ENCODE data around the gene STBD1.
"Not testable (repeated sequence)": the region's sequence is repeated elsewhere in the genome, so short reads cannot be mapped to it uniquely, and the experiment has no call there.

STBD1 gene

DNA sequence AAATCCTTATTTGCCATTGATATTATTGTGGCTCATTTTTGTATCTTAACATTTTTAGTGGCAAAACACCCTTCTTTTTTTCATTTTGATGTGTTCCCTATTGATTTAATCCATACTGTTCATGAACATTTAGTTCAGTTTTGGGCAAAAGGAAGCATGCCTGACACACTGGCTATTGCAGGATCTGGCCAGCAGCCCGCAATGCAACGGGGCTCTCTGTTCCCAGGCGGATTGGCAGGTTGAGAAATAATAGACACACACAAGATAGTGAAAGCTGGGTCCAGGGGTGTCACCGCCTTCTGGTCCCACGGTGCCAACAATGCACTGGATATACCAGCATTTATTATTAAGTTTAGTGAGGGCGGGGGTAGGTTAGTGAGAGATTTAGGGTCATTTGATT is 24.9 kb upstream of the STBD1 start:
- in situ Hi-C loops (cut with HindIII; ENCODE audit: low pct_ligation_motif_present, low pct_unique_long_range_greater_than_20kb, low sequenced_read_pairs); DNase-seq: not testable (repeated sequence)

DNA sequence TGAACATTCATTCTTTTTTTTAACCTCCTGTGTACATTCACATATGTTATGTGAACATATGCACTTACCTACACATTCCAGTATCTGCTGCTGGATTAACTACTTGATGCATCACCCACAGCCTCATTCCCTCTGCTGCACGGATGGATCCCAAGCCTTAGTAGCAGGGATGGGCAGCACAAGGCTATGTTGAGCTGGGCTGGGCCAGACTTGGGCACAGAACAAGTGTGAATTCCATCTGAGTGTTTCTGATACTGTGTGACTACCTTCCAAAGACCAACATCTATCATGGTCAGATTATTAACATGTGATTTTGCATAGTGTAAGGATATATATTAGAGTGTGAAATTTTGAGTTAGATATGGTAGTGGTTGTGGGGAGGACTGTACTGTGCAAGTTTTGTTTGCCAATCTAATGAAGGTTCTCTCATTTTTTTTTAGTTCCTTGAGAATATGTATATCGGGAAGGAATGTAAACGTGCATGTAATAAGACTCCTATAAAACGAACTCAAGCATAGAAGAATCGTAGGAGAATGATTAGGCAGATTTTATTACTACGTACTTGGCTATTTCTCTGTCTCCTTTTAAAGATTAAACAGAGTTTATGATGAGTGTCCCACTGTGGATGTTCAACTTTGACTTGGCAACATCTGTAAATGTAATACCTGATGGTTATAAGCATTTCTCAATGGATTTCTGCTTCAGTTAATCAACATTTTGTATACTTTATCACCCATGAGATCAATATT is 23.4 kb upstream of the STBD1 start:
- no peak for DNase-seq
- in situ Hi-C loops (cut with HindIII; ENCODE audit: low pct_ligation_motif_present, low pct_unique_long_range_greater_than_20kb, low sequenced_read_pairs): no loop called here

DNA sequence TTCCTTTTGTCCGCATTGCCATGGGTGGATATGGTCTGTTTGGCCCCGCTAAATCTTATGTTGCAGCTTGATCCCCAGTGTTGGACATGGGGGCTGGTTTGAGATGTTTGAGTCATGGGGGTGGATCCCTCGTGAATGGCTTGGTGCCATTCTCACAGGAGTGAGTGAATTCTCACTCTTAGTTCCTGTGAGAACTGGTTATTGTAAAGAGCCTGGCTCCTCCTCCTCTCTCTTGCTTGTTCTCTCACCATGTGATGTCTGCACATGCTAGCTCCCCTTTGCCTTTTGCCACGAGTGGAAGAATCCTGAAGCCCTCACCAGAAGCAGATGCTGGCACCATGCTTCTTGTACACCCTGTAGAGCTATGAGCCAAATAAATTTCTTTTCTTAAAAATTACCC is 22.6 kb upstream of the STBD1 start:
- in situ Hi-C loops (cut with HindIII; ENCODE audit: low pct_ligation_motif_present, low pct_unique_long_range_greater_than_20kb, low sequenced_read_pairs): no loop called here
- DNase-seq: no peak

DNA sequence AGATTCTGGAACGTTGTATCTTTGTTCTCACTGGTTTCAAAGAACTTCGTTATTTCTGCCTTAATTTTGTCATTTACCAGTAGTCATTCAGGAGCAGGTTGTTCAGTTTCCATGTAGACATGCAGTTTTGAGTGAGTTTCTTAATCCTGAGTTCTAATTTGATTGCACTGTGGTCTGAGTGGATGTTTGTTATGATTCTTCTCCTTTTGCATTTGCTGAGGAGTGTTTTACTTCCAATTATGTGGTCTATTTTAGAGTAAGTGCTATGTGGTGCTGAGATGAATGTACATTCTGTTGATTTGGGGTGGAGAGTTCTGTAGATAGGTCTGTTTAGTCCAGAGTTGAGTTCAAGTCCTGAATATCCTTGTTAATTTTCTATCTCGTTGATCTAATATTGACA is 18.7 kb upstream of the STBD1 start:
- in situ Hi-C loops (cut with HindIII; ENCODE audit: low pct_ligation_motif_present, low pct_unique_long_range_greater_than_20kb, low sequenced_read_pairs); DNase-seq: not testable (repeated sequence)

DNA sequence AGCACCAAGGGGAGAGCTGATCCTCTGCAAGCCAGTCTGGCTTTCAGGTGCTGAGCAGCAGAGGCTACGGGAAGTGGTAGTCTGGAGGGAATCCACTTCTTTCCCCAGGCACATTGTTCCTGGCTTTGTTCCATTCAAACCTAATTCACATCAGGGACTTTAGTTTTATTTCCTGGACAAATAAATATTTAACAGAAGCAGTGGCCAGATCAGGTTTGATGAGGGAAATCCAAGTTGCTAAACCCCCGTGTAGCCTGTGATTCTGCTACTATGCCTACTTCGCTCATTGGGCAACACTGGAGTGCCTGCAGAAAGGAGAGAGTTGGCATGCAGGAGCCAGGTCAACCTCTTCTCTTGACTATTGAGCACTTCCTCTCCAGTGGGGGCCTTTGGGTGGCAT is 13.8 kb upstream of the STBD1 start:
- no peak for DNase-seq
- in situ Hi-C loops (cut with HindIII; ENCODE audit: low pct_ligation_motif_present, low pct_unique_long_range_greater_than_20kb, low sequenced_read_pairs): no loop called here

DNA sequence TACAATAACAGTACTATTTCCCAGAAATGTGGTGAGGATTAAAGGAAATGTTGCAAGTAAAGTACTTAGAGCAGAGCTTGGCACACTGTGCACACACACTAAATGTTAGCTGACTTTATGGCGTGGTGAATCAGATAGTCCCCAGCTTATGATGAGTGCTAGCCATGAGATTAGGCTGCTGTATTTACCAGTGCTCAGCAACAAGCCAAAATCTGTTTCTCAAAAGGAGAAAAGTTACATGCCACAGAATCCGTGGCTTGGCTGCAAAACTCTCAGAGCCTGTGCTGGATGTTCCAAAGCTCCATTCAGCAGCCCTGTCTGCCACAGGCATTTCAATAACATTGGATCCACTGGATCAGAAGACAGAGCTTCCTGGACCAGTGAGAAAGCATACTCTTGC is 12.8 kb upstream of the STBD1 start:
- in situ Hi-C loops (cut with HindIII; ENCODE audit: low pct_ligation_motif_present, low pct_unique_long_range_greater_than_20kb, low sequenced_read_pairs): no loop called here
- DNase-seq: no peak

DNA sequence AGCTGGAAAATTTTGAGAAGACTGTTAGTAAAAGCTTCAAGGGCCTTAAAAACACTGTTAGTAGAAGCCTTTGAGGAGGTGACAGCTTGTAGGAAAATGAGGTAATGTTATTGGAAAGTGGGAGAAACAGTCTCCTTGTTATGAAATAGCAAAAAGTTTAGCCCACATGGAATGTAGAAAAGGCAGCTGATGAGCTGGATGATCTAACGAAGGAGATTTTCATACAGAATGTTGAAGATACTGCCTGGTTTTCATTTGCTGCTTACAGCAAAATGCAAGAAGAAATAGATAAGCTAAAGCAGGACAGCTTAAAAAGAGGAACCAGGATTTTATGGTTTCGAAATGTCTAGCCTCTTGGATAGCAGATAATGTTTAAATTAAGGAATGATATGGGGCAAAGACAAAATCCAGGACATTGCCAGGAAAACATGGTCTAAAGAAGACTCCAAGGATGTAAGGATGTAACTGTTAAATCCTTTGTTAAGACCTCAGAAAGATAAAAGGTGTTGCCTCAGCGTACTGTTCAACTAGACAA is 10.2 kb upstream of the STBD1 start:
- DNase-seq: no peak
- in situ Hi-C loops (cut with HindIII; ENCODE audit: low pct_ligation_motif_present, low pct_unique_long_range_greater_than_20kb, low sequenced_read_pairs): no loop called here

DNA sequence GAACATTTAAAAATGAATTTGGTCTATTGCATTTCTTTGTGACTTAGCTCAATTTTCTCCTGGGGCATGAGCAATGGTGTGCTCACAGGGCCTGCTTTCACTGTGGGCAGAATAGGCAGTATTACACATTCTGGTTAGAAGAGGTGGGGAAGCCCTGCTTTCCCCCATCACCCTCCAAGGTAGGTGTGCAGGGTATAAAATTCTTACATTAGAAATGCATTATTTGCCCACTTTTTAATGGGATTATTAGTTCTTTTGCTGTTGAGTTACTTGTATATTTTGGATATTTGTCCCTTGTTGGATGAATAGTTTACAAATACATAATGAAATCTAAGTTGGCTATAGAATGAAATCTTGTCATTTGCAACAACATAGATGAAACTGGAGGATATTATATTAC is 8.3 kb upstream of the STBD1 start:
- DNase-seq: no peak
- in situ Hi-C loops (cut with HindIII; ENCODE audit: low pct_ligation_motif_present, low pct_unique_long_range_greater_than_20kb, low sequenced_read_pairs): no loop called here

DNA sequence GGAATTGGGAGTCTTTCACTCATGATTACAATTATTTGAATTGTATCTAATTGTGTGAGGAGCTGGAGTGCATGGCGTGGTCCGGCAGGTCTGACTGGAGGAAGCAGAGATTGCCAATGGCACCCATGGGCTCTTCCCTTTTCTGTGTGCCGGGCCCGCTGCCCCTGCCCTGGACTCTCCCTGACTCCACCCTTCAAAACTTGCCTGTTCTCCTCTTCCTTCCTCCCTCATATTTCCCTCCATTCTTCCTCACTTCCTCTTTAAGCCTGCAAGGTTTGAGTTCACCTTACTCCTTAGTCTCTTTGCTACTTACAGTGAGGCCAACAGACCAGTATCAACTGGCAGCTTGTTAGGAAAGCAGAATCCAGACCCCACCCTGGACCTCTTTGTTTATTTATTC is 6.5 kb upstream of the STBD1 start:
- in situ Hi-C loops (cut with HindIII; ENCODE audit: low pct_ligation_motif_present, low pct_unique_long_range_greater_than_20kb, low sequenced_read_pairs): no loop called here

DNA sequence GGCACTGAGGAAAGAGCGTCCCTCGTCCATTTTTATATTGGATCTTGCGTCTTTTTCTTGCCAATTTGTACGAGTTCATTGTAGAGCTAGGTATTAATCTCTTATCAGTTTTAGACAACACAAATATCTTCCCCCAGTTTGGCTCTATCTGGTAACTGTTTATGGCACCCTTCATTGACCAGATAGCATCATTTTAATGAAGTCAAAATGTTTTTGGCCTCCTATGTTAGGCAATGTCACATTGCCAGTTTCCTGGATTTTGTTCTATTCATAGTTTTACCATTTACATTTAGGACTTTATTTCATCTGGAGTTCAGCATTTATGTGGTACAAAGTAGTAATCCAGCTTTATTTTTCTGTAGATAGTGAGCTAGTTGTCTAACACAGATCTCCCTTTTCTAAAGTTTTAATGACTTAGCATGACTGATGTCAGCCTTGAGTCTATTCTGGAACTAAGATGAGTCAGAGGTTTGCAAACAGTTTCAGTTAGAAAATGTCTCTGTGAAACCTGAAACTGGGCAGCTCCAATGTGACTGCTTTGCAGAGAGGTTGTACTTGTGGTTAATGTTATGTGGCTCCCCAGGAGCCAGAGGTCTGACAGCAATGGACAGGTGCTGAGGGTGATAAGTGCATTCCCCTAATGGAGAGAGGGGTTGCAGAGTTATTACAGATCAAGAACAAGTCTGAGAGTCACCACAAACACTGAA is 5.3 kb upstream of the STBD1 start:
- in situ Hi-C loops (cut with HindIII; ENCODE audit: low pct_ligation_motif_present, low pct_unique_long_range_greater_than_20kb, low sequenced_read_pairs): no loop called here
- peak; percentile 62 for DNase-seq

More for the DNA sequence above, 6.5 kb upstream of the STBD1 start:
- DNase-seq: no peak

DNA sequence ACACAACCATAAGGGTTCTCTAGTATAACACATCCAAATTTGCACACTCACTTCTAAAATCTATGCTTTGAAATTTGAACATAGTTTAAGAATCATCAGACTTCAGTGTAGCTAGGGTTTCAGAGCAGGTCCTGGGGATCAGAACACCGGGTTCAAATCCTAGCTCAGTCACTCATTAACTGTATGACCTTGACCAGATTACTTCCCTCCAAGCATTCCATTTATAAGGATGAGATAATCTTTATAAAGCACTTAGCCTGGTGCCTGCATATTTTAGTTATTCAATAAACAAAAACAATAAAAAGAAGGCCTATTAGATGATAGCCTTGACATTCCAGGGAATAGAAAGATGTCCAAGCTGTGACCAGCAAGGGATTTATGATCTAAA is 4.8 kb upstream of the STBD1 start:
- in situ Hi-C loops (cut with HindIII; ENCODE audit: low pct_ligation_motif_present, low pct_unique_long_range_greater_than_20kb, low sequenced_read_pairs): no loop called here
- peak; percentile 12 for DNase-seq

DNA sequence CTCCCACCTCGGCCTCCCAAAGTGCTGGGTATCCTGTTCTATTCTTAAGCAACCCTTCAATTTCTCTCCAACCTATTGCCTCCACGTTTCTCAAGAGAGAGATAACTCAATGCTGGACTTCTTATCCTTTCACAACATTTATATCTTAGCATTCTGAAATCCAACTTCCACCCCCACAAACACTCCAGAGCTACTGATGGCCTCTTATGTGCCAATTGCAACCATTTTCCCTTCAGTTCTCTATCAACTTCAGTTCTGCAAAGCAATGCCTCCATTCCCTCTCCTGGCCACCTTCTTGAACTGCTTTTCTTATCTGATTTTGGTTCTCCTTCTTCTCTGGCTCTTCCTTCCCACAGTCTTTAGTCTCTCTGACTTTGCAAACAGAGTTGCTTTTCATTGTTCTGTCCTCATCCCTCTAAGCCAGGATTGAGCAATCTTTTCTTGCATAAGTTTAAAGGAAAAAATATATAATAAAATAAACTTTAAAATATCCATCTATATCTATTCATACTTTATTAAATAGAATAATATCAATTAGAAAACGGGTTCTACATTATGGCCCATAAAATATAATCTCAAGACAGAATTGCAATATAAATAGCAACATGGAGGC is 3.6 kb upstream of the STBD1 start:
- in situ Hi-C loops (cut with HindIII; ENCODE audit: low pct_ligation_motif_present, low pct_unique_long_range_greater_than_20kb, low sequenced_read_pairs): no loop called here

DNA sequence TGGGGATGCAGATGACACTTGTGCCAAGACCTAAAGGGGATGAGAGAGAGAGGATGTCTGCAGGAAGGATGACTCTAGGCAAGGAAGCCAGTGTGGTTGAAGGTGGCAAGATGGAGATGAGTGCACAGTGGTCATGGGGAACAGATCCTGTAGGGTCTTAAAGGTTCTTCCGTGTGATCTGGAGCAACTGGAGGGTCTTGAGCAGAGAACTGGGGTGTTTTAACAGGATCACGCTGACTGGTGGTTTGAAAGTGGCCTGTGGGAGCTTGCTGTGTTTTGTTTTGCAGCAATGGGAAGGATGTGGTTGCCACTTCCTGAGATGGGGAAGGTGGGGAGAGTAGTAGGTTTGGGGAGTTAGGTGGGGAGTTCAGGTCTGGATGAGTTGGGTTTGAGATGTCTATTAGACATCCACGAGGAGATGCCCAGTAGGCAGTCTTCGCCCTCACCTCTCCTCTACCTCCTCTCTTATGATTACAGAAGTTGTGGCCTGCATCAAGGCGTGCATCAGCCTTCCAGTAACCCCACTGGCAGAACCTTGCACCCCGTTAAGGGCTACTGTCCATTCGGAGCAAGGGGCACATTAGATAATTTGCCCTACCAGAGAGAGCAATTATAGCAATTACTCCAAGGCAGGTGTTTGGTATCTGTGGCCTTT is 1.4 kb upstream of the STBD1 start:
- no peak for DNase-seq
- in situ Hi-C loops (cut with HindIII; ENCODE audit: low pct_ligation_motif_present, low pct_unique_long_range_greater_than_20kb, low sequenced_read_pairs): no loop called here

More for the DNA sequence above, 3.6 kb upstream of the STBD1 start:
- DNase-seq: no peak

DNA sequence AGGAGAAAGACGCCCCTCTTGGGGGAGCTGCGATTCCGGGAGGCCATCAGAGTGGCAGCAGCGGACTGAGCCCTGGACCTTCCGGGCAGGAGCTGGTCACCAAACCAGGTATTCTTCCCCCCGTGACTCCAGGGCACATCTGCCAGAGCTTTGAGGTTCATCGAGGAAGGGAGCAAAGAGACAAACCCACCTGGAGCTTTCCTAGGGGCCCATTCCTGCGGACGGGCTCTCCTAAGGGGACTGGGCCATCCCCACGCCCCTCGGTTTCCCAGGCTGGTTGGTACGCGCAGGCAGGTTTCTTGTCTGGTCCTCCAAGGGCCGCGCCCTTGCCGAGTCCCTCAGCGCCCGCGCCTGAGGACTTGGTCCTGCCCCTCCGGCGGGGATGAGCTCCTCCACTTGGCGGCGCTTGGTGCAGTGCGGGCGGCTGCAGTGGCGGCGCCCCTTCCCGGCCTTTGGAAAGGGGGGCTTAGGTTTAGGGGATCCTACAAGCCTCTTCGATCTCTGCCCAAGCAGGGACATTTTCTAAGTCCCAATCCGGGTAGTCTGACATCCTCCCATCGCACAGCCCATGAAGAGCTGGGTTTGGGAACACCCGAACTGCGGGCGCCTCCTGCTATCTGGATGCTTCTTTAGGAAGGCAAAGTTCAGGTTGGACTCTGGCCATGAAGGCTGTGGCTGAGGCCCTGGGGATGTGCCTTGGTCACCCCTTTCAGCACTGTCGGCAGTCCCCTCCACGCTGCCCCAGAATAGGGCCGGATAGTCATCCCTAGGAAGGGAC is 538 bp downstream of the STBD1 start:
- peak; percentile 58 for DNase-seq
- in situ Hi-C loops (cut with HindIII; ENCODE audit: low pct_ligation_motif_present, low pct_unique_long_range_greater_than_20kb, low sequenced_read_pairs): no loop called here

DNA sequence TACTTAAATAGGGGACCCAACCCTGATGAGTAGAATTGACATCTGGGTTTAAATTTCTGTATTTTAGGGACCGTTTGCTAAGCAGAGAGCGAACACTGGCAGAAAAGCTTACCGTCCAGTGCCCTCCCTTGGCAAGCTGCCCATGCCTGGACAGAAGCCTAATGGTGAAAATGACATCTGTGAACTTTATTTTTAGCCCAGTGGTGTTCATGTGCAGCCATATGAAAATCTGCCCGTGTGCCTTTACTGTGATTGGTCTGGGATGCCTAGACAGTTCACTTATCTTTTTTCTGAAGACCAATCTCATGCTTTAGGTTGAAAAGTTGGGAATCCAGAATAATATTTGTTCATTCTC is 1.1 kb downstream of the STBD1 start:
- in situ Hi-C loops (cut with HindIII; ENCODE audit: low pct_ligation_motif_present, low pct_unique_long_range_greater_than_20kb, low sequenced_read_pairs): no loop called here
- DNase-seq: no peak

DNA sequence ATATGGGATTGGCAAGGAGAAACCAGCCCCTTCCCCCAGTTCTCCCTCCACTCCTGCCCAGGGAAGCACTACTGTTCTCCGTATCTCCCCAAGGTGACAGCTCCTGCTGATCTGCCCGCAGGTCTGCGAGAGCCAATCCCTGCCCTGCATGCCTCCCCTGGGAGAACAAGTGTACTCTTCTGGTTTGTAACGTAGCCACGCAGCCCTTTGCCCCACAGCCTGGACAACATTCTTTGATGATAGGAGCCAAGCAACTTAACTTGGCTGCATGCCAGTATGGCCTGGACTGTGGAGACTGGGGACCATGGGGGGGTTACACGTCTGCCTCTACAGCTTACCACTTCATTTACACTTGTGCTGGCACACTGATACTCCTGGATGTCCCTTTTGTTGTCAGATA is 2.0 kb downstream of the STBD1 start:
- in situ Hi-C loops (cut with HindIII; ENCODE audit: low pct_ligation_motif_present, low pct_unique_long_range_greater_than_20kb, low sequenced_read_pairs): no loop called here
- DNase-seq: no peak

DNA sequence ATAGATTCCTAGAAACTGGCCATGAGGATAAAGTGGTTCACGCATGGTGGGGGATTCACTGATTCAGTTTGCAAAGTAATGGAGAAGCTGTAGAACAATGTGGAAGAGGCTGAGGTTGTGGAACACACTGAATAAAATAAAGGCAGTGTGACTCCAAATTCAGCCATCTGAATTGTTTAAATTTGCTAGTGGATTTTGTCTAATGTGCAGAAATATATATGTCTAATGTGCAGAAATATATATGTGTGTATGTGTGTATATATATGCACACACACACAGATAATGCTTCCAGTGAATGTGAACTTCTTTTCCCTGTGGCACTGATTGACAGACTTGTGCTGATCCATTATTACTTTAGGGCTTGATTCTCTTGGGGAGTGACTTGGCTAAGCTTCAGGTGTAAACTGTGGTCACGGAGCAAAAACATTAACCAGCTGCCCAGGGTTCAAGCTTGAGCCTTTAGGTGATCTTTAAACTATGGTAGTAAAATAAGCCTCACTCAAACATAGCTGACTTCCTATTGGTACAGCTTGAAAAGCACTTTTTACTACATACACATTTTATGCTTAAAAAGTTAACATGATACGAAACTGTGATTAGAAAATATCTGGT is 3.5 kb downstream of the STBD1 start:
- in situ Hi-C loops (cut with HindIII; ENCODE audit: low pct_ligation_motif_present, low pct_unique_long_range_greater_than_20kb, low sequenced_read_pairs): no loop called here
- no peak for DNase-seq

DNA sequence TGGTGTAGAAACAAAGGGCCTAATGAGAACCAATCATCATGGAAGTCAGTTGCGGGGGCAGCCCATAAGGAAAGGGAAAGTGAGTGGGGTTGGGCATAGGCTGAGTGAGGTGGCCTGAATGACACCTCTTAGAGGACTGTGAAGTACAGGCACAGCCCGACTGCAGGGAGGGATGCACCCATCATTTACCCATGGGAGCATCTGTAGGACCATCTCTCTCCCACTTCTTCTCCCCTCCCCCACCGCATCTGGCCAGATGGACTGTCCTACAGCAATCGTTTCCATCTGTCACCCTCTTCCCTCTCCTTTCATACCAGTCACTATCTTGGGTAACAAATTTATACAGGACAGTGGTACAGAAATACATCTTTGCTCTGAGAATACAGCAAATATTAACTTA is 4.2 kb downstream of the STBD1 start:
- in situ Hi-C loops (cut with HindIII; ENCODE audit: low pct_ligation_motif_present, low pct_unique_long_range_greater_than_20kb, low sequenced_read_pairs): no loop called here

More for the DNA sequence above, 4.2 kb downstream of the STBD1 start:
- no peak for DNase-seq

All from ACHN (cell line).